K562 (cell line): ENCODE results near the gene TBL1X. TPM values are rescaled to one million over a fixed set of nuclear protein-coding genes. Genes with fewer than 3 reads are reported as not detected.

Experiments
- ATF3 ChIP-seq, 2 experiments: fragments of 450-650 bp in 1 of 2; sonication (generic) in 1 of 2; formaldehyde crosslinking in 1 of 2; IDR thresholded peaks in 1 of 2; conservative IDR thresholded peaks in 1 of 2; 2 replicates each; pipeline versions ENCODE4 v1.6.1 to v1.8.1; 2016 to 2023; ENCODE audit warnings: mild to moderate bottlenecking in 2 of 2, moderate library complexity in 2 of 2, inconsistent platforms in 1 of 2, missing genetic modification reagents in 1 of 2
- CEBPZ ChIP-seq: fragments of 150-350 bp; IDR thresholded peaks from 2 replicates; pipeline ENCODE4 v1.6.1; 2014; ENCODE audit warnings: low read depth, mild to moderate bottlenecking, low read length, borderline replicate concordance
- EGR1 ChIP-seq: fragments of 450-650 bp; conservative IDR thresholded peaks from 2 replicates; pipeline ENCODE4 v1.6.1; 2017; ENCODE audit warnings: mild to moderate bottlenecking
- EHMT2 ChIP-seq: fragments of 450-650 bp; IDR thresholded peaks from 2 replicates; pipeline ENCODE4 v1.6.1; 2018; ENCODE audit warnings: antibody characterized with exemption
- ETS2 ChIP-seq: IDR thresholded peaks from 2 replicates; pipeline ENCODE4 v1.6.1; 2016; ENCODE audit warnings: borderline replicate concordance, missing genetic modification characterization, mild to moderate bottlenecking, moderate library complexity, missing compliant biosample characterization; ENCODE audit not compliant: poor library complexity, severe bottlenecking
- HINFP ChIP-seq: fragments of 450-650 bp; conservative IDR thresholded peaks from 2 replicates; pipeline ENCODE4 v1.6.1; 2016; ENCODE audit warnings: missing genetic modification characterization, low read depth, mild to moderate bottlenecking, control low read depth, missing compliant biosample characterization
- JUNB ChIP-seq: fragments of 450-650 bp; formaldehyde crosslinking; conservative IDR thresholded peaks from 2 replicates; pipeline ENCODE4 v1.4.0; 2020; ENCODE audit warnings: mild to moderate bottlenecking
- KAT8 ChIP-seq: fragments of 450-650 bp; IDR thresholded peaks from 2 replicates; pipeline ENCODE4 v1.6.1; 2016; ENCODE audit warnings: low read depth, mild to moderate bottlenecking
- MAZ ChIP-seq, 2 experiments: fragments of 450-650 bp in 1 of 2; sonication (generic) in 1 of 2; formaldehyde crosslinking; IDR thresholded peaks in 1 of 2; conservative IDR thresholded peaks in 1 of 2; 2 replicates each; pipeline versions ENCODE4 v1.4.0 to v1.5.0; 2020; ENCODE audit warnings: mild to moderate bottlenecking in 1 of 2, missing genetic modification reagents in 1 of 2
- PML ChIP-seq: IDR thresholded peaks from 2 replicates; pipeline ENCODE4 v1.6.1; 2012; ENCODE audit warnings: low read length, inconsistent platforms
- PURB ChIP-seq: sonication (generic); formaldehyde crosslinking; IDR thresholded peaks from 2 replicates; pipeline ENCODE4 v1.9.0; 2021; ENCODE audit warnings: low read depth, mild to moderate bottlenecking, missing genetic modification reagents
- YY1 ChIP-seq, 3 experiments: IDR thresholded peaks; 2 replicates each; pipeline ENCODE4 v1.6.1; 2011; ENCODE audit warnings: low read length in 2 of 3, mild to moderate bottlenecking in 2 of 3, moderate library complexity in 2 of 3, borderline replicate concordance in 1 of 3, control low read depth in 1 of 3, low read depth in 1 of 3; ENCODE audit not compliant: insufficient read depth in 3 of 3, insufficient replicate concordance in 2 of 3, control insufficient read depth in 1 of 3, insufficient read length in 1 of 3; ENCODE audit errors: extremely low read depth in 1 of 3
- ZBED1 ChIP-seq: IDR thresholded peaks from 2 replicates; pipeline ENCODE4 v1.6.1; 2014
- ZBTB49 ChIP-seq: sonication (generic); formaldehyde crosslinking; IDR thresholded peaks from 2 replicates; pipeline ENCODE4 v1.8.0; 2022; ENCODE audit warnings: missing genetic modification reagents, mild to moderate bottlenecking, borderline replicate concordance
- ZFP1 ChIP-seq: fragments of 450-650 bp; formaldehyde crosslinking; IDR thresholded peaks from 2 replicates; pipeline ENCODE4 v1.4.0; 2020; ENCODE audit warnings: mild to moderate bottlenecking, mixed read lengths
- ZNF436 ChIP-seq: fragments of 250-450, 450-650 bp; sonication (Bioruptor Pico); formaldehyde crosslinking; IDR thresholded peaks from 2 replicates; pipeline ENCODE4 v1.7.0; 2020; ENCODE audit warnings: mild to moderate bottlenecking
- ZNF511 ChIP-seq: sonication (generic); formaldehyde crosslinking; IDR thresholded peaks from 2 replicates; pipeline ENCODE4 v1.8.0; 2022; ENCODE audit warnings: mild to moderate bottlenecking, missing genetic modification reagents
- ZNF766 ChIP-seq: fragments of 200-800 bp; sonication (Bioruptor generic); conservative IDR thresholded peaks from 2 replicates; pipeline ENCODE4 v1.6.1; 2016; ENCODE audit warnings: missing genetic modification characterization, missing compliant biosample characterization
- polyA plus RNA-seq, 8 experiments: library from polyadenylated mRNA; depleted of rRNA in 4 of 8; stranded (reverse) in 5 of 8; unstranded in 3 of 8; fragments of >200 nt; fragmentation: Nextera tagmentation in 2 of 8; fragmentation: Illumina TruSeq in 1 of 8; extraction: Ambion mirVana in 2 of 8; extraction: Trizol in 1 of 8; gene quantifications; 2 replicates each; pipeline versions ENCODE4 v1.2.1 to v1.2.3, GENCODE V29; 2011 to 2014; ENCODE audit warnings: inconsistent platforms in 1 of 8, missing spikeins in 1 of 8
- total RNA-seq, 7 experiments: library from RNA; depleted of rRNA in 6 of 7; stranded (reverse); fragments of >200 nt in 6 of 7; fragmentation: Illumina TruSeq in 2 of 7; extraction: Trizol in 2 of 7; gene quantifications; 2 replicates each; pipeline versions ENCODE4 v1.2.1 to v1.2.3, GENCODE V29; 2011 to 2021; ENCODE audit warnings: low replicate concordance in 1 of 7

The TBL1X gene
- total and polyA plus RNA-seq, 9 of the 15 experiments (the other 6 are each of a cell fraction or from before 2014, with no cell fraction given), result 6.0 to 49.6 (median 19.7) TPM

GRCh38 chrX:9515973-9516538 lies 51.2 kb downstream of the TBL1X start (continued):
- TF ChIP-seq YY1 (IDR thresholded peaks at IDR 0.05; ENCODE audit: borderline replicate concordance in 1 of 3, control insufficient read depth in 1 of 3, extremely low read depth in 1 of 3, insufficient read depth in 3 of 3, insufficient read length in 1 of 3, insufficient replicate concordance in 2 of 3, low read depth in 1 of 3, low read length in 2 of 3), result no peak
- TF ChIP-seq ZNF766 (CRISPR knock-in tag), result no peak; the same call in none of the 2 replicates
- no peak for TF ChIP-seq ETS2 (tag)
- TF ChIP-seq CEBPZ, result no peak
- 0 out of 2 replicates have a peak, but pooled peaks have one; percentile 69 for TF ChIP-seq ZBED1
- no peak for TF ChIP-seq HINFP
- TF ChIP-seq ZFP1 (CRISPR knock-in tag), result no peak
- no peak for TF ChIP-seq KAT8
- no peak for TF ChIP-seq MAZ (CRISPR knock-in tag; conservative IDR thresholded peaks at IDR 0.05 in 1 of 2, IDR thresholded peaks at IDR 0.05 in 1 of 2)
- no peak for TF ChIP-seq PURB
- TF ChIP-seq JUNB, result no peak
- TF ChIP-seq ZNF436 (CRISPR knock-in tag), result no peak
- no peak for TF ChIP-seq EHMT2
- peak; percentile 74 for TF ChIP-seq PML
- TF ChIP-seq ZBTB49, result no peak
- TF ChIP-seq ATF3 (IDR thresholded peaks at IDR 0.05), result peak; percentile 46; the same call in 1 of the 2 replicates
- no peak for TF ChIP-seq ATF3 (CRISPR knock-in tag; conservative IDR thresholded peaks at IDR 0.05)
- TF ChIP-seq ZNF511 (CRISPR knock-in tag), result no peak
- TF ChIP-seq EGR1, result no peak
